ENCODE data around the gene NPAS1.

GRCh38 chr19:46984077-46985010 lies 35.3 kb upstream of the NPAS1 start:
- TF ChIP-seq CTCF (IDR thresholded peaks at IDR 0.05) (no peak), POLR2A (IDR thresholded peaks at IDR 0.05) (no peak), EP300 (IDR thresholded peaks at IDR 0.05) (no peak)

All from ovary (tissue), 3 donors.